Lung microvascular endothelial cell (primary cell): ENCODE data around the gene MPL. TPM values are rescaled to one million over a fixed set of nuclear protein-coding genes. Genes with fewer than 3 reads are reported as not detected.

ENCODE experiments used
- DNase-seq, 2 donors: peaks; one replicate each; pipeline versions ENCODE4 v3.0.0 to v3.0.0-alpha.2; 2010; ENCODE audit warnings: low read depth in 2 of 2
- total RNA-seq: library from RNA; depleted of rRNA; stranded (reverse); fragments of >200 nt; gene quantifications from 2 replicates; pipeline ENCODE4 v1.2.1, GENCODE V29; 2014

Gene MPL
- total RNA-seq, result under 0.01 TPM in 1 of 2 replicates, not detected in the other

DNA sequence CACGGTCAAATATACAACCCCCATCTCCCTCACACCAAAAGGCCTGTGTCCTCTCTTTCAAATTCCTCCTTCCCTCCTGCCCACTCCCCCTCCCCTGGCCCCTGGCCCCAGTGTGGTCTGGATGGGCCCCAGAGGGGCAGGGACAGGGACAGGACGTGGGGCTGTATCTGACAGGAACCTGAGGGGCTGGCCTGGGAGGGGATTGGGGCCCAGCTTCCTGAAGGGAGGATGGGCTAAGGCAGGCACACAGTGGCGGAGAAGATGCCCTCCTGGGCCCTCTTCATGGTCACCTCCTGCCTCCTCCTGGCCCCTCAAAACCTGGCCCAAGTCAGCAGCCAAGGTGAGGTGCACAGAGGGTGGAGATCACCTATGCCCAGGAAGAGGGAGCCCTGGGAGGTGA, at the start of gene MPL:
TSS of gene MPL (plus strand) at position 231 of the 400 bp plus-strand sequence. CDS start at position 262, 31 bp downstream.
- DNase-seq, result no peak

DNA sequence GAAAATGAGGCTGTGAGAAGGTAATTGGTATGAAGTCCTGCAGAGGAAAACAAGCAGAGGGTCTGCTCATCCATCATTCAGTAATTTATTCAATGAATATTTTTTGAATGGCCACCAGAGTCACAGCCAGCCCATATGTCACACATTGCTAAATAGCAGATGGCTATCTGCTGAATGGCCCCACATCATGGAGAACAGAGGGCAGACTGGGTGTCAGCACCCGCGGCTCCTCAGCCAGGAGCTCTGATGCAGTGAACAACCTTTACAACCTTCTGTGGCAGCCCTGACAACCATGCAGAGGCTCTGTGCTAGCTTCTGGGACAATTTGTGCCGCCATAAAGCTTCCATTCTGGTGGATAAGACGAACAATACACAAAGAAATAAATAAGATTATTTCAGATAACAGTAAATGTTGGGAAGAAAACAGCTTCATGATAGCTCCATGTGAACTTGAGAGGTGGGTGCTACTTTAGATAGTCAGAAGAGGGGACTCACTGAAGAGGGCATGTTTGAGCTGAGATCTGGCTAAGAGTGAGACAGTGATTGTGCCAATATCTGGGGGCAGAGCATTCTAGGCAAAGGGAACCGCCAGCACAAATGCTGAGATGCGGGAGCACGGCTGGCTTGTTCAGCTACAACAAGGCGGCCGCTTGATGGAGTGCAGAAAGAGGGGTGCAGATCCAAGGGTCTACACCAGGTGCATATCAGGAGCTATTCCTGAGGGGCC, 49.4 kb upstream of the MPL start:
- DNase-seq, result no peak

DNA sequence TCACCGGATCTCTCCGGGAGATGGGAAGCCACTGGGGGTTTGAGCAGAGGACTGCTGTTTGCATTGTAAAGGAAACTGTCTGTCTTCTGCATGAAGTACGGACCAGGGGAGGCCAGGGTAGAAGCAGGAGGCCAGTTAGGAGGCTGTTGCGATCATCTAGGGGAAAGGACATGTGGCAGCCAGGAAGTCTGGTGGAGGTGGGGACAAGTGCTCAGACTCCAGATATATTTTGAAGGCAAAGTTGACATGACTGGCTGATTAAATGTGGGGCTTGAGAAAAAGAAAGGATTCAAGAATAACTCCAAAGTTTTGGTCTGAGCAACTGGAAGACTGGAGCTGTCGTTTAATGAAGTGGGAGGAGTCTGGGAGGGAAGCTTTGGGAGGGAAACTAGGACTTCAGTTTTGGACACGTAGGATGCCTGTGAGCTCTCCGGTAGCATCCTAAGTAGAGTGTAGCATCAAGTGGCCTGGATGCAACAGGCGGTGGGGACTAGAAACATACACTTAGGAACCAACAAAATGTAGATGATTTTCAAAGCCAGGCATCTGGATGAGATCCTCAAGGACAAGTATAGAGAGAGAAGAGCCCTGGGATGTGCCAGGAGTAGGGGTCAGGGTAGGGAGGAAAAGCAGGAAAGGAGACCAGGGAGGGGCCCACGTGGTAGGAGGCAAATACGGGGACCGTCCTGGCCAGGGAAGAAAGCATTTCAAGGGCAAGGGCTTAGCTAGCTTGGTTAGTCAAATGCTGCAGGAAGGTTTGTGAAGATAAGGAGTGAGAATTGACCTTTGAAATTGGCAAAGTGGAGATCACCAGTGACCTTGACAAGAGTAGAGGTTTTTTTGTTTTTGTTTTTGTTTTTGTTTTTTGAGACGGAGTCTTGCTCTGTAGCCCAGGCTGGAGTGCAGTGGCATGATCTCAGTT, 48.6 kb upstream of the MPL start:
- DNase-seq, result no peak

DNA sequence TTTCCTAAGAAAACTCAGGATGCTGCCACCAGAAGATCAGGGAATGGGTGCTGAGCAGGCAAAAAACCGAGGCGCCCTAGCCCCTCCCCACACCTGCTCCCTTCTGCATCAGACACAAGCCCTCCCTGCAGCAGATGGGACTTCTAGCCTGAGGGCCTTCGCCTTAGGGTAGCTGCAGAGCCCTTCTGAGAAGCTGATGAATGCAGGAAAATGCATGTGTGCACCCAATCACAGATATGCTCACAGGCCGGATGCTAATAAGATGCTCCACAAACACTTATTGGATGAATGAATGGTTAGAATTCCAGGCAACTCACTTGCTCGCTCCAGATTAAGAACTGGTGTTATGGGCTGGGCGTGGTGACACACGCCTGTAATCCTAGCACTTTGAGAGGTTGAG, 45.4 kb upstream of the MPL start:
- no peak for DNase-seq

DNA sequence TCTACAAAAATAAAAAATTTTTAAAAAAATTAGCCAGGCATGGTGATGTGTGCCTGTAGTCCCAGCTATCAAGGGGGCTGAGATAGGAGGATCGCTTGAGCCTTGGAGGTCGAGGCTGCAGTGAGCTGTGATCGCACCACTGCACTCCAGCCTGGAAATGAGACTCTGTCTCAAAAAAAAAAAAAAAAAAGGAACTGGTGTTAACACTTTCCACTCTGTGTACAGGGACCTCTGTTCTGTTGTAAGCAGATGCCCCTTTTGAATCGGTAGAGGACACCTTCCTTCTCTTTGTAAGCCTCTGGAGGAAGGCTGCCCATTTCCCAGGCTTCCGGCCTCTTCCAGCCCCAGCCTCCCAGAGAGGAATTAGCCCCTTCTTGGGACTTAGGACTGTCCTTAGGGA, 44.9 kb upstream of the MPL start:
- DNase-seq, result no peak

DNA sequence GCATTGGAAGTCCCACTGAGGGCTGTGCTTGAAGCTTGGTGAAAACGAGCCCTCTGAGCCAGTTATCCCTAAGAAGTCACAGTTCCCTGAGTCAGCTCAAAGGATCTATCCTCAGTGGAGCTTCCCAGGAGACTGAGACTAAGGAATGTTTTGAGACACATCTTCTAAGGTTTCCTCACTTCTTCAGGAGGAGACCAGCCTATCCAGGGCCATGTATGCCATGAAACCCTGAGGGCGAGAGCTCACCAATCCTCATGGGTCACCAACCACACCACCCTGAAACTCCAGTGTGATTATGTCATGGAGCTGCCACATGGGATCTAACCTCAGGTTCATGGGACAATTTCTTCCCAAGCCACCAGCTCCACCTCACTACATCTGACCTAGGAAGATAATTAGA, 44.4 kb upstream of the MPL start:
- no peak for DNase-seq

DNA sequence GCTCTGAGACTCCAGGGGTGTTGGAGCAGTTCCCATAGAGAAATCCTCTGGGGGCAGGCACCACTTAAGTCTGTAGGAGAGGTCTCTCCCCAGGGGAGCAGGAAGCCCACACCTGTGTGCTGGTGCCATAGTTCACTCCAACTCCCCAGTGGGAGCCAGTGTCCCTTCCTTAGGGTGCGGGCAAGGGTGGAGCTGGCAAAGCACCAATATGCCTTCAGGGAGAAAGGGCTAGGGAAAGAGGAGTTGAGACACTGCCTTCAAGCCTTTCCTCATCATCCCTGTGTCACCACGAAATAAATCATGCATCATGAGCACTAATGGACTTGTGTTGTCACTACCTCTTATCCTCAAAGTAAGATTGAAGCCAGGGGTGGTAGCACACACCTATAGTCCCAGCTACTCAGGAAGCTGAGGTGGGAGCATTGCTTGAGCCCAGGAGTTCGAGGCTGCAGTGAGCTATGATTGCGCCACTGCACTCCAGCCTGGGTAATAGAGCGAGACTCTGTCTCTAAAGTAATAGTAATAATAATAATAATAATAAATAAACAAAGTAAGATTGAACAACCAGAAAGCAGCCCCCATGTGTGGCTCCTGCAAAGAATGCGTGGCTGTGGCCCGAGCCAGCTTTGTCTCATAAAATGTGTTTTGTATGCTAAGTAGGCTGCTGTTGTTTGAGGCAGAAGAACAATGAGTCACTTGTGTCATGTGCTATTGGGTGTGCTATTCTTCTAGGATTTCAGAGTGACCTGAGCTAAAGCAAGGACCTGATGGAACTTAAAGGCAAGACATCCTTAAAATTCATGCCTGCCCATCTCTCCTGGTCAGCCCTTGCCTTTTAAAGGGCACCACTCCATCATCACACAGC, 43.5 kb upstream of the MPL start:
- peak; percentile 65 to 79 for DNase-seq

DNA sequence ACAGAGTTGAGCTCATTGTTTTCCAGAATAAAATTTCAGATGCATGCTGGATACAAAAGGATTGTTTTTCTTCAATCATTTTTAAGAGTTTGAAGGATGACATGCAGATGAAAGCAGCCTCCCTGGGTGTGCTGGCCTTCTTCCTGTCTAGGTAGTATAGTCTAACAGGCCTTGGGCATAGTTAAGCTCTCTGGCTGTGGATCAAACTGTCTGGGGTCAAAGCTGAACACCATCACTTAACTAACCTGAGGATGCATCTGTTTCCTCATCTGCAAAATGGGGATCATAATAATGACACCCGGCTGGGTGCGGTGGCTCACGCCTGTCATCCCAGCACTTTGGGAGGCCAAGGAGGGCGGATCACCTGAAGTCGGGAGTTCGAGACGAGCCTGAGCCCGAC, 42.9 kb upstream of the MPL start:
- peak; percentile 65 to 86 for DNase-seq

DNA sequence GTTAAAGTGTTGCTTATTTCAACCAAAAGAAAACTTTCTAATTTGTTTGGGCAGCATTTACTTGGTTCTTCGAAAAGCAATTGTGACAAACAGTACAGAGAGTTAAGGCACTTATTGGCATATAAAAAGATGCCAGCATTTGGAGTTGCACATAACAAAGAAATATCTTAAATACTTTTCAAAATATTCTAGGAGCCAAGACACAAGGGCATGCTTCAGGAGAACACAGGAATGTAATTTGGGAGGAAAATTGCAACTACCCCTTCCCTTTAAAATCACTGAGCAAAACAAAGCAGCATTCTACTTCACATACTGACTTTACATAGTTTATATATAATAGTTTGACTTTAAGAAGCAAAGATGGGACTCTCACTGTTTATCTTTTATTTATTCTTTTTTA, 41.4 kb upstream of the MPL start:
- DNase-seq, result no peak

DNA sequence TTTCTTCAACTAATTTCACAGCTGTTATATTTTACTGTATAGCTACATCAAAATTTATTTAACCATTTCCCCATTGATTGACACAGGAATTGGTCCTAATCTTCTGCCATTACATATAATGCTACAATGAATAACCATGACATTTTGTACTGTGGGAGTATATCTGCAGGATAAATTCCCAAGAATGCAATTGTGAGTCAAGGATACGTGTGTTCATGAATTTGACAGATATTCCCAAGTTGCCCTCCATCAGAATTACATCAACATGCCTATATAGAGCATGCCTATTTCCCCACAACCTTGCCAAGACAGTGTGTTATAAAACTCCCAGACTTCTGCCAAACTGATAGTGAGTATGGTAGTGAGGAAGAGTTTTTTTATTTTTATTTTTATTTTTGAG, 39.6 kb upstream of the MPL start:
- no peak for DNase-seq

DNA sequence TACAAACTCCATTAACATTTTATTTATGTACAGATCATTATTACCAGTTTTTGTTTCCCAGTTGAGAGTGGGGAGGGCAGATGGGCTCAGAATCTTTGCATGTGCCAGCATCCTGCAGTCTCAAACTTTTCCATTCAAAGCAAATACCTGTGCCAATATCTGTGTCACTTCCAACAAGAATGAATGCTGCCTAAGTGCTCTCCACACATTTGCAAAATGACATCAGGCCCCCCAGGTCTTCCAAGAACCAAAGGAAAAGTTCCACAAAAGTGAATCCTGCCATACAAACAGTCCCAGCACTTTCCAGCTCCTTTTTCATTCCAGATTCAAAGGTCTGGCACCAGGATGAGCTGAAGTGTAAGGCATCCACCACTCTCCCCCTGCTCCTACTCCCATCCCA, 38.5 kb upstream of the MPL start:
- DNase-seq, result peak in 1 of 2 donors; percentile 75

DNA sequence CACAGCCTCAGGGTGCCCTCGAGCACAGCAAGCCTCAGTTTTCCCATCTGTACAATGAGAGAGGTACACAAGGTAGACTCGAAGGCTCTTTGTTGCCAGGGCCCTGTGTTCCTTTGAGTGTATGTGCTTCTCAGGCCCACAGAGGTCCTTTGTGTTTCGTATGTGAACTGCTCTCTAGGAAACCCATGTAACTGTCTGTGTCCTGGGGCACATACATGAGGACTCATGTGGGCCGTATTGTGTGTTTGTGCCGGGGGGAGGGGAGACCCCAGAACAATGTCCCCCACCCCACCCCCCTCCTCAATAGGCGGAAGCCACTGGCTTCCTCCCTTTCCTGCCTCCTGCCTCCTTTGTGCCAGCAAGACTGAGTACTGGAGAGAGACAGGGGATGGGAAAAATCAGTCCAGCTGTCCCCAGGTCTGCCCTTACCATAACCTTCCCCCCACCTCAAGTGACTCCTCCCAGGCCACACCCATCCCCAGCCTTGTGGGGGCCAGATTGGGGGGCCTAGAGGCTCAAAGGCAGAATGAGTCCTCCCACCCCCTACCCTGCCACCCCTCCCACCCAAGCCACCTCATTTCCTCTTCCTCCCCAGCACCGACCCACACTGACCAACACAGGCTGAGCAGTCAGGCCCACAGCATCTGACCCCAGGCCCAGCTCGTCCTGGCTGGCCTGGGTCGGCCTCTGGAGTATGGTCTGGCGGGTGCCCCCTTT, 37.1 kb upstream of the MPL start, which contains the start of gene TIE1:
TSS of gene TIE1 (plus strand) at position 605 of the 717 bp plus-strand sequence. CDS start at position 695, 90 bp downstream.
- peak; percentile 89 to 90 for DNase-seq

DNA sequence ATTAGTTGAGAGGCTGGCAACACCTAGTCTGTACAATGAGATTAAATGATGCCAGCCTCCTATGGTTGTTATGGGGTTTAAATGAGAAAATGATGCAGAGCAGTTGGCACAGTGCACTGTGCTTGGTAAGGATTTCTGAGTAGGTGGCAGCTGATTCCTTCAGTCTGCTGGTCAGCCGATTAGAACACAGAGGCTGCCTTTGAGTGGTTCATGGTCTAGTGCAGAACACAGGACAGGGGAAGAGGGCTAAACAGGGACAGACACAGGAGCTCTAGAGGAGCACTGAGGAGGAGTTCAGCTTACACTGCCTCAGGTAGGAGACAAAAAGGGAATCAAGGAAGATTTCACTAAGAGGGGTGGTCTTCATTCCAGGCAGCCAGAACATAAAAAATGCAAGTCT, 35.4 kb upstream of the MPL start:
- peak in 1 of 2 donors; percentile 25 for DNase-seq

DNA sequence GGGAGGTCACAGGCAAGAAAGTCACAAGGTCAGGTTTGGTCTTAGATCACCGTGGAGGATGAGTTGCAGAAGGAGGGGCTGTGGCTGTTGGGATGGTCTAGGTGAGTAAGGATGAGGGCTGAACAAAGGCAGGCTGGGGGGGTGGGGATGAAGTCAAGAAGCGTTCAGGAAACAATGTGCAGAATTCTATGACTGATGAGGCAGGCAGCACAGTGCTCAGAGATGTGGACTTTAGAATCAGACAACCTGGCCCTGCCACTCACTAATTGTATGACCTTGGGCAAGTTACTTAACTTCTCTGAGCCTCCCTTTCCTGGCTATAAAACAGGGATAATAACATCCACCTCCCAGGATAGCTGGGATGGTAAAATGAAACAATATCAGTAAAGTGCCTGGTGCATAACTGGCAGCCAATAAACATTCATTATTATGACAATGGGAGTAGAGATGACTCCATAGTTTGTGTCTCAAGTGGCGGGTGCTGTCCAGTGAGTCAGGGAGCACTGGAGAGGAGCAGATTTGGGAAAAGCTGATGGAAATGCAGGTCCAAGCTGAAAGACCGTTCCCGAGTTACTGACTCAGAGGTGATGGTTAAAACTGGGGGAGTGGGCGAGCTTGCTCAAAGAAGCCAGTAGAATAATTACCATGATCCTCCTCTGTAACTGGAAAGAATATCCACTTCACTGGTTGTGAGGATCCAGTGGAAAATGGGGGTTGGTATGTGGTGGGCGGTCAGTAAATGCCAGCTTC, 34.7 kb upstream of the MPL start:
- peak in 1 of 2 donors; percentile 39 for DNase-seq

DNA sequence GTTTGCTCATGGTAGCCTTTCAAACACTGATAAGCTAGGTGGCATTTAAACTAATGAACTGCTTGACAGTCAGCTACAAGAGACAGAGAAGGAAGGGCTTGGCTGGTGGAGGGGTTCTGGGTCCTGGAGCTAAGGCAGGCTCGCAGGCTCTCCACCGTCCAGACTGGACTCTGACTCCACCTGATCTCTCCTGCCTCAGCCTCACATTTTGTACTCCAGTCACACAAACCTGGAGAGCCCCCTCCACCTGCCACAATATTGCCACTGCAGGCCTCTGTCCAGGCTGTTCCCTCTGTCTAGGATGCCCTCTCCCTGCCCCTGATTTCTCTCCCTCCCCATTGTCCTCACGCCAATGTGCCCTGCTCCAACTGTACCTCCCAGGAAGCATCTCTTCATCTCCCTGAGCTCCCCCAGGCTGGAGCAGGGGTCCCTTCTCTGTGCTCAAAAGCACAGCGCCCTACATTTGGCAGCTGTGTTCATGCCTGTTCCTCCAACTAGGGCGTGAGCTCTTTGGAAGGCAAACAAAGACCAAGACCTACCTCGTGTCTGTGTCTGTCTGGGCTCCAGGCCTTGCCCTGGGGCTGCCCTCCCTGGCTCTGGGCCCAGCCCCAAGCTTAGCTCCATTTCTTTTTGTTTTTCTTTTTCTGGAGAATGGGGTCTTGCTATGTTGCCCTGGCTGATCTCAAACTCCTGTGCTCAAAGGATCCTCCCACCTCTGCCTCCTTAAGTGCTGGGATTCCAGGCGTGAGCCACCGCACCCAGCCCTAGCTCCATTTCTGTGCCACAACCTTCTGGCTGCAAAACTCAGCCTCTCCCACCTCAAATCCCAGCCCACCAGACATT, 33.9 kb upstream of the MPL start:
- DNase-seq, result peak in 1 of 2 donors; percentile 21

DNA sequence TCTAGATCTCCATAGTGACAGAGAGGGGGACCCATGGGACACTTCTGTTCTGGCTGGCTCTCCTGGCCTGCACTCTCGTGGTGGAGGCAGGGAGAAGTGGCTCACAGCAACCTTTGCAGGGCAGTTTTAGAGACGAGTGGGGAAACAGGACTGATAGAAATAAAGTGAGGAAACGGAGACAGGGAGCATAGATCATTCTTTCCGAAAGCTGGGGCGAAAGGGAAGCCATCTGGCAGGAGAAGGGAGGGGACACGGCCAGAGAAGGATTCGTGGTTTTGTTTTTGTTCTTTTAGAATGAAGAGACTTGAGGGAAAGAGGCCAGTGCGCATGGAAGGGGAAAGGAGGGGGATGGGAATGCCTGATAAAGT, 33.3 kb upstream of the MPL start:
- DNase-seq, result peak; percentile 58 to 70

DNA sequence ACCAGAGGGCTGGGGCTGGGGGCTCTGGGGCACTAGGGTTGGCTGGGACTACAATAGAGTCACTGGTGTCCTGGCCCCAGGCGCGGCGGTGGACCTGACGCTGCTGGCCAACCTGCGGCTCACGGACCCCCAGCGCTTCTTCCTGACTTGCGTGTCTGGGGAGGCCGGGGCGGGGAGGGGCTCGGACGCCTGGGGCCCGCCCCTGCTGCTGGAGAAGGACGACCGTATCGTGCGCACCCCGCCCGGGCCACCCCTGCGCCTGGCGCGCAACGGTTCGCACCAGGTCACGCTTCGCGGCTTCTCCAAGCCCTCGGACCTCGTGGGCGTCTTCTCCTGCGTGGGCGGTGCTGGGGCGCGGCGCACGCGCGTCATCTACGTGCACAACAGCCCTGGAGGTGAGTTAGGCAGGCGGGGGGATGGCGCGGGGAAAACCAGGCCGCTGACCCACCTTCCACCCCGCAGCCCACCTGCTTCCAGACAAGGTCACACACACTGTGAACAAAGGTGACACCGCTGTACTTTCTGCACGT, 32.8 kb upstream of the MPL start:
- no peak for DNase-seq

DNA sequence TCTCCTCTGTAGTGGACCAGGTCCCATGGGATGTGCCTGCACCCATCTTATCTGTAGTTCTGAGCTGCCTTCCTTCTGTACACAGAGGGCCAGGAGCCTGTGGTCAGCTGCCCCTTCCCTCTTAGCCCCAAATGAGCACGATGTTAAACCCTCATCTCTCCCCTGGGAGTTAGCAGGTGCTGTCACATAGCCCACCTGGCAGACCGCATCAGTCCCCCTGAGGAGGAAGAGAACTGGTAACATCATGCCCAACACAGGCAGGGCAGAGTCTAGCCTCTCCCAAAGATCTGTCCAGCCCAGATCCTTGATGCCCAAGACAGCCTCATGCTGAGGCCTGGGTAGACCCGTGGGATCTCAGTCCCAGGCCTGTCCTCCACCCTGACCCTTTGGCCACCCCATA, 32.2 kb upstream of the MPL start:
- no peak for DNase-seq
